Hepatocyte (in vitro differentiated cells): ENCODE measurements around the gene MFSD6L. TPM values are rescaled to one million over a fixed set of nuclear protein-coding genes. Genes with fewer than 3 reads are reported as not detected.

Experiments
- DNase-seq: peaks from one replicate; pipeline ENCODE4 v3.0.0-alpha.2; 2016; ENCODE audit warnings: low spot score
- H2AFZ ChIP-seq: fragments of 200-600 bp; sonication (generic); 2 replicates; pipeline ENCODE4 v1.6.0; 2016; ENCODE audit warnings: antibody characterized with exemption, mild to moderate bottlenecking
- H3K27ac ChIP-seq: fragments of 200-600 bp; sonication (generic); 2 replicates; pipeline ENCODE4 v1.5.1; 2016; ENCODE audit warnings: mild to moderate bottlenecking
- H3K27me3 ChIP-seq: fragments of 200-600 bp; sonication (generic); 2 replicates; pipeline ENCODE4 v1.6.1; 2016
- H3K36me3 ChIP-seq: fragments of 200-600 bp; sonication (generic); replicated peaks from 2 replicates; pipeline ENCODE4 v1.5.1; 2016; ENCODE audit warnings: low read depth; ENCODE audit not compliant: insufficient read depth
- H3K4me1 ChIP-seq: fragments of 200-600 bp; sonication (generic); 2 replicates; pipeline ENCODE4 v1.5.1; 2016; ENCODE audit warnings: mild to moderate bottlenecking, moderate library complexity; ENCODE audit not compliant: insufficient read depth
- H3K4me2 ChIP-seq: fragments of 200-600 bp; sonication (generic); 2 replicates; pipeline ENCODE4 v1.6.0; 2016
- H3K4me3 ChIP-seq: fragments of 200-600 bp; sonication (generic); 2 replicates; pipeline ENCODE4 v1.5.1; 2016; ENCODE audit warnings: mild to moderate bottlenecking
- H3K79me2 ChIP-seq: fragments of 200-600 bp; sonication (generic); 2 replicates; pipeline ENCODE4 v1.6.0; 2017; ENCODE audit warnings: mild to moderate bottlenecking
- H3K9me2 ChIP-seq: fragments of 200-600 bp; sonication (generic); replicated peaks from 2 replicates; pipeline ENCODE4 v1.6.0; 2017; ENCODE audit warnings: mild to moderate bottlenecking; ENCODE audit not compliant: insufficient read depth
- H3K9me3 ChIP-seq: fragments of 200-600 bp; sonication (generic); 2 replicates; pipeline ENCODE4 v1.5.1; 2016; ENCODE audit warnings: low read depth, mild to moderate bottlenecking
- H4K20me1 ChIP-seq: fragments of 200-600 bp; sonication (generic); 2 replicates; pipeline ENCODE4 v1.6.0; 2016; ENCODE audit warnings: mild to moderate bottlenecking; ENCODE audit not compliant: insufficient read depth, poor library complexity, severe bottlenecking
- EZH2 ChIP-seq: fragments of 200-600 bp; sonication (generic); IDR thresholded peaks from 2 replicates; pipeline ENCODE4 v1.6.1; 2016; ENCODE audit warnings: antibody characterized with exemption, mild to moderate bottlenecking, borderline replicate concordance
- EZH2phosphoT487 ChIP-seq: fragments of 200-600 bp; sonication (generic); IDR thresholded peaks from one replicate; pipeline ENCODE4 v1.6.1; 2018; ENCODE audit warnings: antibody characterized with exemption, mild to moderate bottlenecking, low read depth, moderate library complexity; ENCODE audit not compliant: unreplicated experiment, severe bottlenecking
- WGBS: methylation state at CpG from one replicate; pipeline ENCODE4 v1.1.6; 2016; ENCODE audit warnings: low lambda C conversion rate; ENCODE audit errors: missing lambda C conversion rate; 5-methylcytosine and 5-hydroxymethylcytosine counted together
- polyA plus RNA-seq: library from polyadenylated mRNA; unstranded; fragments of >200 nt; fragmentation: Nextera tagmentation; extraction: Ambion mirVana; gene quantifications from 2 replicates; pipeline ENCODE4 v1.2.1, GENCODE V29; 2016
- total RNA-seq: library from RNA; depleted of rRNA; stranded (reverse); fragments of >200 nt; gene quantifications from 2 replicates; pipeline ENCODE4 v1.2.3, GENCODE V29; 2014
- TF ChIP-seq, protein P1 (sequence below): fragments of 200-600 bp; sonication (generic); IDR thresholded peaks from 2 replicates; pipeline ENCODE4 v1.5.1; 2016; ENCODE audit warnings: antibody characterized with exemption, mild to moderate bottlenecking; ENCODE audit not compliant: poor library complexity

MFSD6L gene
- total and polyA plus RNA-seq, 2 experiments from 2014 or later = 0.34 to 2.2 TPM

DNA sequence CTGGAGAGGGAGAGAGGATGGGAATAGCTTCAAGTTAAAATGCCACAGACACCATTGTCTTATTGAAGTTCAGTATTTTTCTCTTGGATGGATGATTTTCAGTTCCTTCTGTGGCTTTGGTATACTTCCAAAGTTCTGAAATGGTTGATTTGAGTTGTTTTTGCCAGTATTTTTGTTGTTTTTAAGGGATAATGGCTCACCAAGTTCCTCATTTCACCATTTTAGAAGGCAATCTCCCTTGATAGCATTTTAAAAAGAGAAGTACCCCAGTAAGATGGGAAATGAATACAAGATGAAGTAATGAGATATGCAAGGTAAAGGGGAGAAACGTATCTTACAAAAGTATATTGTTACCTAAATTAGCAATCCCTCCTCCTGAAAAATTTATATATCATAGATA lies 22.3 kb downstream of the MFSD6L start:
- no peaks in the 10 kb centered on the region for H3K9me2 ChIP-seq
- H2AFZ ChIP-seq = no peak overlapping the region
- no peaks in the 10 kb centered on the region for H3K9me3 ChIP-seq
- H3K27me3 ChIP-seq = no peaks in the 10 kb centered on the region
- H3K4me1 ChIP-seq = no peaks in the 10 kb centered on the region
- no peak for DNase-seq
- WGBS = 89% methylated on average over 1 of the region's 1 CpG
- H3K36me3 ChIP-seq = no peaks in the 10 kb centered on the region
- no peak overlapping the region for H3K4me3 ChIP-seq
- H3K27ac ChIP-seq = no peak overlapping the region
- no peaks in the 10 kb centered on the region for H4K20me1 ChIP-seq
- TF ChIP-seq, protein P1, sequence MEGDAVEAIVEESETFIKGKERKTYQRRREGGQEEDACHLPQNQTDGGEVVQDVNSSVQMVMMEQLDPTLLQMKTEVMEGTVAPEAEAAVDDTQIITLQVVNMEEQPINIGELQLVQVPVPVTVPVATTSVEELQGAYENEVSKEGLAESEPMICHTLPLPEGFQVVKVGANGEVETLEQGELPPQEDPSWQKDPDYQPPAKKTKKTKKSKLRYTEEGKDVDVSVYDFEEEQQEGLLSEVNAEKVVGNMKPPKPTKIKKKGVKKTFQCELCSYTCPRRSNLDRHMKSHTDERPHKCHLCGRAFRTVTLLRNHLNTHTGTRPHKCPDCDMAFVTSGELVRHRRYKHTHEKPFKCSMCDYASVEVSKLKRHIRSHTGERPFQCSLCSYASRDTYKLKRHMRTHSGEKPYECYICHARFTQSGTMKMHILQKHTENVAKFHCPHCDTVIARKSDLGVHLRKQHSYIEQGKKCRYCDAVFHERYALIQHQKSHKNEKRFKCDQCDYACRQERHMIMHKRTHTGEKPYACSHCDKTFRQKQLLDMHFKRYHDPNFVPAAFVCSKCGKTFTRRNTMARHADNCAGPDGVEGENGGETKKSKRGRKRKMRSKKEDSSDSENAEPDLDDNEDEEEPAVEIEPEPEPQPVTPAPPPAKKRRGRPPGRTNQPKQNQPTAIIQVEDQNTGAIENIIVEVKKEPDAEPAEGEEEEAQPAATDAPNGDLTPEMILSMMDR = no peak
- TF ChIP-seq EZH2phosphoT487 (no peak), EZH2 (no peak)
- H3K4me2 ChIP-seq = no peak overlapping the region
- no peaks in the 10 kb centered on the region for H3K79me2 ChIP-seq

DNA sequence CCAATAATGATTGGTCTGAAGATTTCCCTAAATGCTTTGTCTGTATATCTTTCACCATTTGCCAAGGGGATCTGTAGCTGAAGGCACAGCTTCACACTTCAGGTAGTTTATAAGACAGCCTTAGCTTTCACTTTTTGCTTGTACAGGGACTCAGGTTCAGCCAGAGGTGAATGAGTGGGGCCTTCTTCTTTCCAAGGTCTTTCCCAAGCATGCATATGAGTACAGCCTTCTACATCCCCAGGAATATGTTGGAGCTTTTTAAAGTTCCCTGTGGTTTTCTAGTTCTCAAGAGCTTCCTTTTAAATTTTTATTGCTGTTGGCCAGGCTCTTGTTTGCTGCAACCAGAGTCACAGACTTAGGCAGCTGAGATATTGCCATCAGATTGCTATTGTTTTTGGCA lies 22.9 kb downstream of the MFSD6L start:
- Histone ChIP-seq H3K79me2 (no peaks in the 10 kb centered on the region), H3K36me3 (no peaks in the 10 kb centered on the region), H3K27me3 (no peaks in the 10 kb centered on the region), H4K20me1 (no peaks in the 10 kb centered on the region), H3K4me1 (no peaks in the 10 kb centered on the region), H3K4me2 (no peak overlapping the region), H3K4me3 (no peak overlapping the region), H3K9me3 (no peaks in the 10 kb centered on the region), H2AFZ (no peak overlapping the region), H3K27ac (no peak overlapping the region), H3K9me2 (no peaks in the 10 kb centered on the region)
- no peak for DNase-seq
- TF ChIP-seq, protein P1 = no peak
- TF ChIP-seq EZH2phosphoT487 = no peak
- TF ChIP-seq EZH2 = no peak

DNA sequence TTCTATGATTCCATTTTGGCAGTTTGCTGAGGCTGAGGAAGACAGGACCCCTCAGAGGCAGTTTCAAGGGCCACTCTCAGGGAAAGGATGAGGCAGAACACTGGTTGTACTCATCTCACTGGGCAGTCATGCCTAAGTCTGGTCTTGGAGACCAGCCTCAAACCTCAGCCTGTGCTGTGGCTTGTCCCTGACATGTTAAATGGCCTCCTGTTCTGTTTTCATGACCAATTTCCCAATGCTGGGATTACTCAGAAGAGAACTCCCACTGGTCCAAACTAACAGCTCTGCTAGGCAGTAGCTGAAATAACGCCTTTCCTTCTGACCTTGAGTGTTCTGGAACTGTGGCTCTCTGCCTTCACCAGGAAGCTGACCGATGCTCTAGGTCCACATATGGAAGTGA lies 32.4 kb downstream of the MFSD6L start:
- H3K27me3 ChIP-seq = no peaks in the 10 kb centered on the region
- no peak overlapping the region for H2AFZ ChIP-seq
- H3K79me2 ChIP-seq = no peaks in the 10 kb centered on the region
- no peak overlapping the region for H3K4me2 ChIP-seq
- TF ChIP-seq, protein P1 = no peak
- no peak for TF ChIP-seq EZH2phosphoT487
- no peak for TF ChIP-seq EZH2
- H3K4me3 ChIP-seq = no peak overlapping the region
- DNase-seq = no peak
- no peak overlapping the region for H3K27ac ChIP-seq
- no peaks in the 10 kb centered on the region for H4K20me1 ChIP-seq
- H3K9me2 ChIP-seq = no peaks in the 10 kb centered on the region
- H3K36me3 ChIP-seq = no peaks in the 10 kb centered on the region
- no peaks in the 10 kb centered on the region for H3K4me1 ChIP-seq
- 96% methylated on average over 2 of the region's 2 CpGs for WGBS
- no peaks in the 10 kb centered on the region for H3K9me3 ChIP-seq

DNA sequence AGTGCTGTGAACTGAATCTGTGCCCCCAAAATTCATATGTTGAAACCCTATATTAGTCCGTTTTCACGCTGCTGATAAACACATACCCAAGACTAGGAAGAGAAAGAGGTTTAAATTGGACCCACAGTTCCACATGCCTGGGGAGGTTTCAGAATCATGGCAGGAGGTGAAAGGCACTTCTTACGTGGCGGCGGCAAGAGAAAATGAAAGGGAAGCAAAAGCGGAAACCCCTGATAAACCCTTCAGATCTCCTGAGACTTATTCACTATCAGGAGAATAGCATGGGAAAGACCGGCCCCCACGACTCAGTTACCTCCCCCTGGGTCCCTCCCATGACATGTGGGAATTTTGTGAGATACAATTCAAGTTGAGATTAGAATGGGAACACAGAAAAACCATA lies 37.2 kb downstream of the MFSD6L start:
- Histone ChIP-seq H3K27ac (no peak overlapping the region), H3K4me1 (no peaks in the 10 kb centered on the region), H3K36me3 (no peaks in the 10 kb centered on the region), H3K27me3 (no peaks in the 10 kb centered on the region), H3K4me2 (no peak overlapping the region), H2AFZ (no peak overlapping the region), H3K79me2 (no peaks in the 10 kb centered on the region), H3K9me2 (no peaks in the 10 kb centered on the region), H3K9me3 (no peaks in the 10 kb centered on the region), H3K4me3 (no peak overlapping the region), H4K20me1 (no peaks in the 10 kb centered on the region)
- WGBS = 85% methylated on average over 8 of the region's 8 CpGs
- no peak for TF ChIP-seq EZH2
- no peak for TF ChIP-seq EZH2phosphoT487
- TF ChIP-seq, protein P1 = no peak
- no peak for DNase-seq
